Measurements from ENCODE around the gene IQGAP2.

IQGAP2 gene

GRCh38 chr5:76445830-76446229, 42.7 kb downstream of the IQGAP2 start:
- no peak for DNase-seq (ENCODE audit: low read depth in 1 of 2, low spot score in 1 of 2)

GRCh38 chr5:76446776-76447175, 43.7 kb downstream of the IQGAP2 start:
- DNase-seq (ENCODE audit: low read depth in 1 of 2, low spot score in 1 of 2), result no peak

- no peak for DNase-seq (ENCODE audit: low read depth in 1 of 2, low spot score in 1 of 2)
Measured at GRCh38 chr5:76449606-76450005, 46.5 kb downstream of the IQGAP2 start.

- no peak for DNase-seq (ENCODE audit: low read depth in 1 of 2, low spot score in 1 of 2)
Measured at GRCh38 chr5:76450054-76450453, 47.0 kb downstream of the IQGAP2 start.

GRCh38 chr5:76451031-76451701, 48.1 kb downstream of the IQGAP2 start:
- DNase-seq (ENCODE audit: low read depth in 1 of 2, low spot score in 1 of 2), result no peak

- no peak for DNase-seq (ENCODE audit: low read depth in 1 of 2, low spot score in 1 of 2)
Measured at GRCh38 chr5:76455531-76456133, 52.5 kb downstream of the IQGAP2 start.

- DNase-seq (ENCODE audit: low read depth in 1 of 2, low spot score in 1 of 2), result no peak
Measured at GRCh38 chr5:76456258-76456657, 53.2 kb downstream of the IQGAP2 start.

- no peak for DNase-seq (ENCODE audit: low read depth in 1 of 2, low spot score in 1 of 2)
Measured at GRCh38 chr5:76457674-76458485, 54.8 kb downstream of the IQGAP2 start.

- DNase-seq (ENCODE audit: low read depth in 1 of 2, low spot score in 1 of 2), result no peak
Measured at GRCh38 chr5:76458486-76458830, 55.4 kb downstream of the IQGAP2 start.

- DNase-seq (ENCODE audit: low read depth in 1 of 2, low spot score in 1 of 2), result no peak
Measured at GRCh38 chr5:76460104-76460503, 57.0 kb downstream of the IQGAP2 start.

GRCh38 chr5:76462097-76462667, 59.1 kb downstream of the IQGAP2 start:
- DNase-seq (ENCODE audit: low read depth in 1 of 2, low spot score in 1 of 2), result no peak

GRCh38 chr5:76467216-76467615, 64.1 kb downstream of the IQGAP2 start:
- no peak for DNase-seq (ENCODE audit: low read depth in 1 of 2, low spot score in 1 of 2)

- no peak for DNase-seq (ENCODE audit: low read depth in 1 of 2, low spot score in 1 of 2)
Measured at GRCh38 chr5:76468635-76469425, 65.7 kb downstream of the IQGAP2 start.

- no peak for DNase-seq (ENCODE audit: low read depth in 1 of 2, low spot score in 1 of 2)
Measured at GRCh38 chr5:76469656-76470290, 66.7 kb downstream of the IQGAP2 start.

GRCh38 chr5:76470976-76471375, 67.9 kb downstream of the IQGAP2 start:
- DNase-seq (ENCODE audit: low read depth in 1 of 2, low spot score in 1 of 2), result no peak

- no peak for DNase-seq (ENCODE audit: low read depth in 1 of 2, low spot score in 1 of 2)
Measured at GRCh38 chr5:76471406-76471805, 68.3 kb downstream of the IQGAP2 start.

GRCh38 chr5:76471987-76472334, 68.9 kb downstream of the IQGAP2 start:
- DNase-seq (ENCODE audit: low read depth in 1 of 2, low spot score in 1 of 2), result no peak

GRCh38 chr5:76472335-76473008, 69.4 kb downstream of the IQGAP2 start:
- peak in 1 of 2 donors; percentile 42 for DNase-seq (ENCODE audit: low read depth in 1 of 2, low spot score in 1 of 2)

- no peak for DNase-seq (ENCODE audit: low read depth in 1 of 2, low spot score in 1 of 2)
Measured at GRCh38 chr5:76473009-76473336, 69.9 kb downstream of the IQGAP2 start.

- DNase-seq (ENCODE audit: low read depth in 1 of 2, low spot score in 1 of 2), result peak; percentile 17 to 65
Measured at GRCh38 chr5:76473661-76474060, 70.6 kb downstream of the IQGAP2 start.
